Nephron progenitor cell (in vitro differentiated cells): ENCODE measurements around the gene IL32.
"Not testable (repeated sequence)": the region's sequence is repeated elsewhere in the genome, so short reads cannot be mapped to it uniquely, and the experiment has no call there.

Source experiments
- DNase-seq: peaks from one replicate; pipeline ENCODE4 v3.0.0; 2021
- H3K27ac Mint-ChIP-seq: 2 replicates; pipeline ENCODE4 v1.8.0; 2021; ENCODE audit warnings: mild to moderate bottlenecking, moderate library complexity, mixed read lengths
- H3K27me3 Mint-ChIP-seq: 2 replicates; pipeline ENCODE4 v1.8.0; 2021; ENCODE audit warnings: mild to moderate bottlenecking, low read depth, mixed read lengths; ENCODE audit not compliant: poor library complexity
- H3K36me3 Mint-ChIP-seq: 2 replicates; pipeline ENCODE4 v1.8.0; 2021; ENCODE audit warnings: low read depth, mixed read lengths
- H3K4me1 Mint-ChIP-seq: 2 replicates; pipeline ENCODE4 v1.8.0; 2021; ENCODE audit warnings: mixed read lengths
- H3K4me3 Mint-ChIP-seq: 2 replicates; pipeline ENCODE4 v1.8.0; 2021; ENCODE audit warnings: mild to moderate bottlenecking, moderate library complexity, mixed read lengths
- H3K9me3 Mint-ChIP-seq: 2 replicates; pipeline ENCODE4 v1.8.0; 2021; ENCODE audit warnings: mild to moderate bottlenecking, moderate library complexity, mixed read lengths
- TF ChIP-seq, protein P1 (sequence below): fragments of 200-600 bp; sonication (generic); IDR thresholded peaks from 2 replicates; pipeline ENCODE4 v1.5.0; 2021; ENCODE audit warnings: antibody characterized with exemption

IL32 gene

DNA sequence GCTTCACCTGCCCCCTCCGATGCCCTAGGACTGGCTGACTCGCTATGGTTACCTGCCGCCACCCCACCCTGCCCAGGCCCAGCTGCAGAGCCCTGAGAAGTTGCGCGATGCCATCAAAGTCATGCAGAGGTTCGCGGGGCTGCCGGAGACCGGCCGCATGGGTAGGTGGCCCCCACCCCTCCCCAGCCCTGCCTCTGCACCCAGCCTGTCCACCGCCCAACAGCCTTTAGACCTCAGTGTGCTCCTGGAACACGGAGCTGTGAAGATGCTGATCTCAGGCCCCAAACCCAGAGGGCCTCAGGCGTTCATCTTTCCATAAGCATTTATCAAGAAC is 18.1 kb upstream of the IL32 start:
- TF ChIP-seq, protein P1, sequence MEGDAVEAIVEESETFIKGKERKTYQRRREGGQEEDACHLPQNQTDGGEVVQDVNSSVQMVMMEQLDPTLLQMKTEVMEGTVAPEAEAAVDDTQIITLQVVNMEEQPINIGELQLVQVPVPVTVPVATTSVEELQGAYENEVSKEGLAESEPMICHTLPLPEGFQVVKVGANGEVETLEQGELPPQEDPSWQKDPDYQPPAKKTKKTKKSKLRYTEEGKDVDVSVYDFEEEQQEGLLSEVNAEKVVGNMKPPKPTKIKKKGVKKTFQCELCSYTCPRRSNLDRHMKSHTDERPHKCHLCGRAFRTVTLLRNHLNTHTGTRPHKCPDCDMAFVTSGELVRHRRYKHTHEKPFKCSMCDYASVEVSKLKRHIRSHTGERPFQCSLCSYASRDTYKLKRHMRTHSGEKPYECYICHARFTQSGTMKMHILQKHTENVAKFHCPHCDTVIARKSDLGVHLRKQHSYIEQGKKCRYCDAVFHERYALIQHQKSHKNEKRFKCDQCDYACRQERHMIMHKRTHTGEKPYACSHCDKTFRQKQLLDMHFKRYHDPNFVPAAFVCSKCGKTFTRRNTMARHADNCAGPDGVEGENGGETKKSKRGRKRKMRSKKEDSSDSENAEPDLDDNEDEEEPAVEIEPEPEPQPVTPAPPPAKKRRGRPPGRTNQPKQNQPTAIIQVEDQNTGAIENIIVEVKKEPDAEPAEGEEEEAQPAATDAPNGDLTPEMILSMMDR: no peak
- Mint-ChIP-seq H3K36me3 (no peaks in the 10 kb centered on the region), H3K4me1 (peaks cover 16% of the 10 kb centered on the region), H3K4me3 (peak overlapping the region; percentile 58), H3K27me3 (peaks cover 88% of the 10 kb centered on the region), H3K27ac (no peak overlapping the region), H3K9me3 (peaks cover 10% of the 10 kb centered on the region)
- DNase-seq: no peak

DNA sequence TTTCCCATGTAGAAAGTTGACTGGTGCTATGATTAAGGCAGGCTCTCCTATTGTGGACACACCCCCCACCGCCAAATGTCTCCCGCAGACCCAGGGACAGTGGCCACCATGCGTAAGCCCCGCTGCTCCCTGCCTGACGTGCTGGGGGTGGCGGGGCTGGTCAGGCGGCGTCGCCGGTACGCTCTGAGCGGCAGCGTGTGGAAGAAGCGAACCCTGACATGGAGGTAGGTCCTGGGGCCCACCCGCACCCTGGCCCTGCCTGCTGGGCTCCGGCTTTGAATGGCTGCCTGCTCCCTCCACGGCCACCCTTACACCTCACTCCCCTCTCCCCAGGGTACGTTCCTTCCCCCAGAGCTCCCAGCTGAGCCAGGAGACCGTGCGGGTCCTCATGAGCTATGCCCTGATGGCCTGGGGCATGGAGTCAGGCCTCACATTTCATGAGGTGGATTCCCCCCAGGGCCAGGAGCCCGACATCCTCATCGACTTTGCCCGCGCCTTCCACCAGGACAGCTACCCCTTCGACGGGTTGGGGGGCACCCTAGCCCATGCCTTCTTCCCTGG is 15.4 kb upstream of the IL32 start:
- TF ChIP-seq, protein P1: no peak
- peaks cover 71% of the 10 kb centered on the region for H3K27me3 Mint-ChIP-seq
- no peak overlapping the region for H3K4me3 Mint-ChIP-seq
- H3K9me3 Mint-ChIP-seq: peaks cover 3% of the 10 kb centered on the region
- no peaks in the 10 kb centered on the region for H3K36me3 Mint-ChIP-seq
- peaks cover 15% of the 10 kb centered on the region for H3K4me1 Mint-ChIP-seq
- no peak for DNase-seq
- H3K27ac Mint-ChIP-seq: no peak overlapping the region

DNA sequence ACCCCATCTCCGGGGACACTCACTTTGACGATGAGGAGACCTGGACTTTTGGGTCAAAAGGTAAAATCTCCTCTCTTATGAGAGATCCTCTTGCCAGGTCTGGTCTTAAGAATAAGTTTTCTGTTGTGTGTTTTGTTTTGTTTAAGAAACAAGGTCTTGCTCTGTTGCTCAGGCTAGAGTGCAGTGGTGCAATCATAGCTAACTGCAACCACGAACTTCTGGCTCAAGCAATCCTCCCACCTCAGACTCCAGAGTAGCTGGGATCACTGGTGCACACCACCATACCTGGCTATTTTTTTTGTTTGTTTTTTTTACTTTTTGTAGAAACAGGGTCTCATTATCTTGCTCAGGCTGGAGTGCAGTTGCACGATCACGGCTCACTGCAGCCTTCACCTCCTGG is 15.0 kb upstream of the IL32 start:
- Mint-ChIP-seq H3K4me1 (peaks cover 20% of the 10 kb centered on the region), H3K27ac (no peak overlapping the region), H3K27me3 (peaks cover 71% of the 10 kb centered on the region), H3K4me3 (no peak overlapping the region), H3K9me3 (no peaks in the 10 kb centered on the region), H3K36me3 (no peaks in the 10 kb centered on the region)
- DNase-seq: no peak
- TF ChIP-seq, protein P1: no peak

DNA sequence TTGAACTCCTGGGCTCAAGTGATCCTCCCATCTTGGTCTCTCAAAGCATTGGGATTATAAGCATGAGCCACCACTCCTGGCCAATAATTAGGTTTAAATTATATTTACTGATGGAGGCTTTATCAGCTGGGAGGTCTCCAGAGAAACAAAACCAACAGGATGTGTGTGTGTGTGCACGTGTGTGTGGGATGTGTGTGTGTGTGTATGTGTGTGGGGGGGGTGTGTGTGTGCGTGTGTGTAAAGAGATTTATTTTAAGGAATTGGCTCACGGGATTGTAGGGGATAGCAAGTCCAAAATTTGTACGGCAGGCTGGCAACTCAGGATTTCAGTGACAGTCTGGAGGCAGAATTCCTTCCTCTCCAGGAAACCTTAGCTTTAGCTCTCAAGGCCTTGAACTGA is 14.4 kb upstream of the IL32 start:
- Mint-ChIP-seq H3K4me3 (no peak overlapping the region), H3K27me3 (peaks cover 69% of the 10 kb centered on the region), H3K4me1 (peaks cover 25% of the 10 kb centered on the region), H3K27ac (no peak overlapping the region), H3K36me3 (no peaks in the 10 kb centered on the region), H3K9me3 (no peaks in the 10 kb centered on the region)
- TF ChIP-seq, protein P1: no peak
- DNase-seq: no peak

DNA sequence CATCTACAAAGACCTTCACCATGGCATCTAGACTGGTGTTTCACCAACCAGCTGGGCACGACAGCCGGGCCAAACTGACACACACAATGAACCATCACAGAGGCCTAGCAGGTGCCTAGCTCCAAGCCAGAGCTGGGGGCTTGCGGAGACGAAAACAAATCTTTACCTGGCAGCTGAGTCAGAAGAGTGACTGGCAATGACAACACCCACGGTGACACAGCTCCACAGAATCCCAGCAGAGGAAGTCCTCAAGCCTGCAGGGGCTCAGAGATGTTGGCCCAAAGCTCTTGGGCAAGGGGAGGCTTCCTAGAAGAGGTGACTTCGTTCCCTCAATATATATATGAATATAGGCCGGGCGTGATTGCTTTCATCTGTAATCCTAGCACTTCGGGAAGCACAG is 13.9 kb upstream of the IL32 start:
- H3K27ac Mint-ChIP-seq: no peak overlapping the region
- peaks cover 67% of the 10 kb centered on the region for H3K27me3 Mint-ChIP-seq
- no peak overlapping the region for H3K4me3 Mint-ChIP-seq
- peaks cover 30% of the 10 kb centered on the region for H3K4me1 Mint-ChIP-seq
- H3K9me3 Mint-ChIP-seq: no peaks in the 10 kb centered on the region
- TF ChIP-seq, protein P1: no peak
- DNase-seq: no peak
- no peaks in the 10 kb centered on the region for H3K36me3 Mint-ChIP-seq

DNA sequence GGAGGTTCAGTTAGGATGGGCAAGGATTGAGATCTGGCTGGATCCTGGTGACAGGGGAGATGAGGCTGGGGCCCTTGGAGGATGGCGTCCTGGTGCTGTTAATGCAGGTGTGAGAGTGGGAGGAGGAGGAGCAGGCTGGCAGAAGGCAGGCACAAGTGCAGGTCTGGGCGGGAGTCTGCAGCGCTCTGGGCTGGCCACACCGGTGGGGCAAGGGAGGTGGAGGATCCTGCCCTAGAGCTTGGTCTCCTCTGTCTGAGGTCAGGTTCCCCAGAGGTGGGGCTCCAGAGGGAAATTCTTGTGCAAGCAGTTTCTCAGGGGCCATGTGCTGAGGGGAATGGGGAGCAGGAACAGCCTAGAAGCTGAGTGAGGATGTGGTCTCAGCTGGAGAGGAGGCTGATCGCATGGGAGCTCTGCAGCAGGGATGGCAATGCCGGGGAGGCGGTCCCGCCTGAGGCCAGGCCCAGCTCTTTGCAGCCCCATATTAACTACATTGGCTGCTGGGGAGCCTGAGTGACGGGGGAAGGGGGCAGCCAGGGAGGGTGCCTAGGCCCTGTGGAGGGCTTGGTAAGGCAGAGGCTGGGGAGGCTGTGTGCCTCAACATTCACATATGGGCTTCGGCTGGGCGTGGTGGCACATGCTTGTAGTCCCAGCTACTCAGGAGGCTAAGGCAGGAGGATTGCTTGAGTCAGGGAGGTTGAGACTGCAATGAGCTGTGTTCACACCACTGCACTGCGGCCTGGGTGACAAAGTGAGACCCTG is 12.7 kb upstream of the IL32 start:
- Mint-ChIP-seq H3K27me3 (peaks cover 67% of the 10 kb centered on the region), H3K4me1 (peaks cover 32% of the 10 kb centered on the region)
- not testable (repeated sequence) for H3K4me3 Mint-ChIP-seq, H3K36me3 Mint-ChIP-seq, H3K27ac Mint-ChIP-seq, H3K9me3 Mint-ChIP-seq, DNase-seq

DNA sequence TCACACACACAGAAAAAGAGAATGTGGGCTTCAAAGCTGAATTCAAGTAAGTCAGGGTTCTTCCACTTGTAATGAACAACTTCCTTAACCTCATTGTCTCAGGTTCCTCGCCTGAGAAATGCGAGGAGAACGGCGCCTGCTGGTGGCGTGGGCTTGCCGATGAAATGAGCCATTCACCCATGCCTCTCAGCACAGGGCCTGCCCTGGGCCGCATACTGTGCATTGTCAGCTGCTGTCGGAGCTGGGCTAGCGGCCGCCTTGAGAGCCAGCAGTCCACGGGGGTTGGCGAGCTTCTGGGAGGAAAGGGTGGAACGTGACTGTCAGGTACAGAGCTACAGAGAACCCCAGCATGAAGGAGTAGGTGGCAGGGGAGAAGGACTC is 12.1 kb upstream of the IL32 start:
- peaks cover 64% of the 10 kb centered on the region for H3K27me3 Mint-ChIP-seq
- not testable (repeated sequence) for H3K9me3 Mint-ChIP-seq, H3K4me3 Mint-ChIP-seq, H3K36me3 Mint-ChIP-seq, H3K27ac Mint-ChIP-seq, DNase-seq
- peaks cover 32% of the 10 kb centered on the region for H3K4me1 Mint-ChIP-seq
